Liver (tissue), 9 donors: ENCODE results near the gene COX5A. TPM values are rescaled to one million over a fixed set of nuclear protein-coding genes. Genes with fewer than 3 reads are reported as not detected.

Source experiments
- DNase-seq: peaks from one replicate; pipeline ENCODE4 v3.0.0-alpha.2; 2017; ENCODE audit warnings: low spot score
- H3K27ac ChIP-seq, 2 donors: one replicate each; pipeline ENCODE4 v1.7.0; 2013; ENCODE audit warnings: inconsistent platforms in 2 of 2, low read length in 2 of 2, control low read depth in 1 of 2, low read depth in 1 of 2, mild to moderate bottlenecking in 1 of 2
- H3K27me3 ChIP-seq, 4 donors: one replicate each; pipeline versions ENCODE4 v1.6.1 to v1.7.0; 2013; ENCODE audit warnings: low read length in 3 of 4, inconsistent platforms in 1 of 4, mild to moderate bottlenecking in 1 of 4, moderate library complexity in 1 of 4; ENCODE audit not compliant: control insufficient read depth in 4 of 4, insufficient read depth in 4 of 4
- H3K36me3 ChIP-seq, 4 donors: one replicate each; pipeline versions ENCODE4 v1.6.1 to v1.7.0; 2013; ENCODE audit warnings: low read length in 3 of 4, mild to moderate bottlenecking in 3 of 4, low read depth in 1 of 4, moderate library complexity in 1 of 4; ENCODE audit not compliant: control insufficient read depth in 4 of 4, insufficient read depth in 3 of 4
- H3K4me1 ChIP-seq, 4 donors: one replicate each; pipeline versions ENCODE4 v1.6.1 to v1.7.0; 2013; ENCODE audit warnings: low read length in 3 of 4, mild to moderate bottlenecking in 3 of 4, moderate library complexity in 1 of 4; ENCODE audit not compliant: control insufficient read depth in 4 of 4, insufficient read depth in 4 of 4
- H3K4me3 ChIP-seq, 3 donors: one replicate each; pipeline versions ENCODE4 v1.6.1 to v1.7.0; 2013; ENCODE audit warnings: low read length in 3 of 3, control low read depth in 1 of 3, low read depth in 1 of 3, mild to moderate bottlenecking in 1 of 3
- H3K9ac ChIP-seq, 2 donors: one replicate each; pipeline ENCODE4 v1.7.0; 2013; ENCODE audit warnings: low read length in 2 of 2, mild to moderate bottlenecking in 2 of 2, moderate library complexity in 2 of 2, control low read depth in 1 of 2, low read depth in 1 of 2
- H3K9me3 ChIP-seq, 4 donors: one replicate each; pipeline versions ENCODE4 v1.6.1 to v1.7.0; 2013; ENCODE audit warnings: low read length in 3 of 4; ENCODE audit not compliant: control insufficient read depth in 4 of 4
- ATF3 ChIP-seq: IDR thresholded peaks from 2 replicates; pipeline ENCODE4 v1.6.1; 2016; ENCODE audit warnings: antibody characterized with exemption
- CTCF ChIP-seq: fragments of 150-350 bp; IDR thresholded peaks from 2 replicates; pipeline ENCODE4 v1.5.1; 2017; ENCODE audit warnings: improper control_type of control experiment, low read depth, low read length; ENCODE audit not compliant: missing input control
- EGR1 ChIP-seq, 2 donors: IDR thresholded peaks; 2 replicates each; pipeline ENCODE4 v1.6.1; 2016 to 2018; ENCODE audit warnings: antibody characterized with exemption in 2 of 2, low read depth in 2 of 2
- FOXA1 ChIP-seq: IDR thresholded peaks from 2 replicates; pipeline ENCODE4 v1.6.1; 2016; ENCODE audit warnings: antibody characterized with exemption
- HNF4A ChIP-seq, 2 donors: conservative IDR thresholded peaks; 2 replicates each; pipeline ENCODE4 v1.6.1; 2016; ENCODE audit warnings: antibody characterized with exemption in 2 of 2, mild to moderate bottlenecking in 2 of 2
- HNF4G ChIP-seq: IDR thresholded peaks from 2 replicates; pipeline ENCODE4 v1.6.1; 2016; ENCODE audit warnings: antibody characterized with exemption
- JUND ChIP-seq, 2 donors: IDR thresholded peaks; 2 replicates each; pipeline ENCODE4 v1.6.1; 2016; ENCODE audit warnings: antibody characterized with exemption in 2 of 2
- RAD21 ChIP-seq, 2 donors: IDR thresholded peaks; 2 replicates each; pipeline ENCODE4 v1.6.1; 2016; ENCODE audit warnings: antibody characterized with exemption in 2 of 2, mild to moderate bottlenecking in 2 of 2
- REST ChIP-seq: IDR thresholded peaks from 2 replicates; pipeline ENCODE4 v1.6.1; 2016; ENCODE audit warnings: antibody characterized with exemption, mild to moderate bottlenecking
- TAF1 ChIP-seq: conservative IDR thresholded peaks from 2 replicates; pipeline ENCODE4 v1.6.1; 2016; ENCODE audit warnings: antibody characterized with exemption, mild to moderate bottlenecking
- YY1 ChIP-seq: IDR thresholded peaks from 2 replicates; pipeline ENCODE4 v1.6.1; 2016; ENCODE audit warnings: antibody characterized with exemption, mild to moderate bottlenecking
- ZBTB33 ChIP-seq: IDR thresholded peaks from 2 replicates; pipeline ENCODE4 v1.6.1; 2016; ENCODE audit warnings: antibody characterized with exemption
- WGBS: extraction: QIAGEN DNeasy Blood & Tissue Kit; methylation state at CpG from one replicate; pipeline ENCODE4 v1.1.7; 2013; 5-methylcytosine and 5-hydroxymethylcytosine counted together
- polyA plus RNA-seq, 2 donors: library from polyadenylated mRNA; stranded (reverse) in 1 of 2; unstranded in 1 of 2; fragments of 200-250 nt in 1 of 2; fragments of >200 nt in 1 of 2; fragmentation: Nextera tagmentation in 1 of 2; extraction: Ambion mirVana in 1 of 2; gene quantifications; one replicate each; pipeline versions ENCODE4 v1.2.1 to v1.2.3, GENCODE V29; 2013 to 2015
- total RNA-seq, 2 donors: library from RNA; depleted of rRNA; stranded (reverse); fragments of >200 nt; gene quantifications; one replicate each; pipeline ENCODE4 v1.2.3, GENCODE V29; 2014
- TF ChIP-seq, protein P1 (sequence below): IDR thresholded peaks from 2 replicates; pipeline ENCODE4 v1.6.1; 2016; ENCODE audit warnings: antibody characterized with exemption
- donor health status: healthy.
- donor health status: healthy.
- donor health status: healthy.
- donor health status: healthy.
- donor health status: healthy.

The COX5A gene
- total and polyA plus RNA-seq, 4 donors, result 47.9 to 374 (median 190) TPM

DNA sequence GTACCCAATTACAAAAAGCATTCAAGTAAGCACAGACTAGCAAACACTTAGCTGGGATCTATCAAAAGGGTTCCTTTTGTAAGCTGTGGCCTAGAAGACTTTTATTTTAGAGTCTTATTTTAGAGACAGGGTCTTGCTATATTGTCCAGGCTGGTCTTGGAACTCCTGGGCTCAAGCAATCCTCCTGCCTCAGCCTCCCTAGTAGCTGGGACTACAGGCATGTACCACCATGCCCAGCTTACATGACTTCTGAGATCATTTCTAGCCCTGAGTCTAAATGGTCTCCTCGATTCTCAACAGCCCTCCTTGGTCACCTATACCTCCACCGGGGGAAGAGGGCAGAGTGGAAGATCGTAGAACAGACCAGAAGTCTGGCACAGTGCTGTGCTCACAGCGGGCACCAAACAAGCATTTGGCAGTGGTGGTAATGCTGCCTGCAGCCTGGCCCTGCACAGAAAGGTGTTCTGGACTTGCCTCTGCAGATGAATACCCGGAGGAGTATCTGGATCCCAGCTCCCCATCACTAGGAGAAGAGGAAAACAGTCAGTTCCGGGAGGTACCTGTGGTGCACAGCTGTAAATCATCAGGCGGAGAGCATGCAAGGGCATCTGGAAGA lies 33.6 kb downstream of the COX5A start:
- no peak overlapping the region for H3K4me3 ChIP-seq
- TF ChIP-seq TAF1 (no peak), ATF3 (no peak), JUND (IDR thresholded peaks at IDR 0.05) (no peak), CTCF (no peak), HNF4A (conservative IDR thresholded peaks at IDR 0.05) (no peak), ZBTB33 (no peak), EGR1 (IDR thresholded peaks at IDR 0.05; ENCODE audit: low read depth in 2 of 2) (no peak)
- no peak overlapping the region for H3K9ac ChIP-seq
- peaks cover 3 to 22% (median 20%) of the 10 kb centered on the region in 4 donors for H3K4me1 ChIP-seq
- H3K27me3 ChIP-seq, result no peaks in the 10 kb centered on the region
- H3K9me3 ChIP-seq, result no peaks in the 10 kb centered on the region
- peaks cover 0 to 31% (median 15%) of the 10 kb centered on the region in 4 donors for H3K36me3 ChIP-seq
- H3K27ac ChIP-seq, result no peak overlapping the region
- WGBS, result 96% methylated on average over 7 of the region's 7 CpGs
- DNase-seq, result no peak

DNA sequence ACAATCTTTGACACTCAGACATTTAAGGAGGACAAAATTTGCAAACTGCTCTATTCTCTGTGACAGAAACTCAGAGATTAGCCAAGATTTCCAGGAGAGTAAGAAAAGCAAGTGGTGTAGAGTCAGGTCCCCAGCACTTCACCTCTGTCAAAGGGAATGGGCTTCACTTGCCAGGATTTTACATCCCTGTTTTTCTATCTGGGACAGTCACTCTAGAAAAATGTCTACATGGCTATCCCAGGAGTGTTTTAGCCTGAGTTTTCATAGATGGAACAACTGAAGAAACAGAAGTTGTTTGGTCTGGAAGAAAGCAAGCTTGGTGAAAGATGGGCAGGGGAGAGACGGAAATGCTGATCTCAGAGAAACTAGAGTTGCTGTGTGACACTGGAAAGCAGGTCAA lies 34.2 kb downstream of the COX5A start:
- Histone ChIP-seq H3K4me3 (no peak overlapping the region), H3K27ac (no peak overlapping the region), H3K9me3 (no peaks in the 10 kb centered on the region), H3K36me3 (peaks cover 0 to 33% (median 16%) of the 10 kb centered on the region in 4 donors), H3K4me1 (peaks cover 3 to 22% (median 20%) of the 10 kb centered on the region in 4 donors), H3K9ac (no peak overlapping the region), H3K27me3 (no peaks in the 10 kb centered on the region)
- TF ChIP-seq HNF4A (conservative IDR thresholded peaks at IDR 0.05) (no peak), YY1 (no peak), REST (no peak), RAD21 (IDR thresholded peaks at IDR 0.05) (no peak), HNF4G (no peak), FOXA1 (no peak), JUND (IDR thresholded peaks at IDR 0.05) (no peak)
- TF ChIP-seq, protein P1, sequence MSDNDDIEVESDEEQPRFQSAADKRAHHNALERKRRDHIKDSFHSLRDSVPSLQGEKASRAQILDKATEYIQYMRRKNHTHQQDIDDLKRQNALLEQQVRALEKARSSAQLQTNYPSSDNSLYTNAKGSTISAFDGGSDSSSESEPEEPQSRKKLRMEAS, result no peak
- DNase-seq, result no peak
- 97% methylated on average over 1 of the region's 1 CpG for WGBS
